Activated CD8-positive, alpha-beta memory T cell treated with anti-CD3 and anti-CD28 coated beads, Interleukin-2, amount 50 U/mL, for 1 hour (primary cell): ENCODE data around the gene BBS5.
"Not testable (repeated sequence)": the region's sequence is repeated elsewhere in the genome, so short reads cannot be mapped to it uniquely, and the experiment has no call there.

Source experiments
- DNase-seq: peaks from one replicate; pipeline ENCODE4 v3.0.0-alpha.2; 2020; ENCODE audit errors: extremely low read depth

Gene BBS5

GRCh38 chr2:169486487-169486886 is 7.2 kb downstream of the BBS5 start:
- no peak for DNase-seq

DNA sequence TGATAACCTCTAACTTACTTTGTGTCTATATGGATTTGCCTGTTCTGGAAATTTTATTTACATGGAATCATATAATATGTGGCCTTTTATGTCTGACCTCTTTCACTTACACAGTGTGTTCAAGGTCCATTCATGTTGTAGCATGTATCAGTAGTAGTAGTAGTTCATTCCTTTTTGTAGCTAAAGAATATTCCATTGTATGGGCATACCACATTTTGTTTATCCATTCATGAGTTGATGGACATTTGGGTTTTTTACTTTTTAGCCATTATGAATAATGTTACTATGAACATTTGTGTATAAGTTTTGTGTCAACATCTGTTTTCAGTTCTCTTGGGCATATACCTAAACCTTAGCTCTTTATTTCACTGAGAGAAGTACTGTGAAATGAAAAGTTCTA is 11.5 kb downstream of the BBS5 start:
- DNase-seq: no peak

DNA sequence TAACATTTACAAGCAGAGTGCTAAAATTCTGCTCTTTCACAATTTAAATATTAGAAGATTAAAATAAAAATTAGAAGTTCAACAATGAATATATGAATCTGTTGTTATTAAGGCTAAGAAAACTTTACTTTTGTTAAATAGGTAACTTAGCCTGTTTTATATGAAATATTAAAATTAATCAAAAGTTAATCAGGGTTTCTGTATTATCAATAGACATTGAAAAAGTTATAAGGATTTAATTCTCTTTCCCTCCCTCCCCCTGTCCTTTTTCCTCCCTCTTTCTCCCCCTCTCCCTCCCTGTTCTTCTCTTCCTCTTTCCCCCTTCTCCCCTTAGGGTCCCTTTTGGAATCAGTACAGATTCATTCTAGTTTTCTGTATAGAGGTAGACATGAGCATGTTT is 12.1 kb downstream of the BBS5 start:
- no peak for DNase-seq

GRCh38 chr2:169493360-169493759 is 14.1 kb downstream of the BBS5 start:
- no peak for DNase-seq

DNA sequence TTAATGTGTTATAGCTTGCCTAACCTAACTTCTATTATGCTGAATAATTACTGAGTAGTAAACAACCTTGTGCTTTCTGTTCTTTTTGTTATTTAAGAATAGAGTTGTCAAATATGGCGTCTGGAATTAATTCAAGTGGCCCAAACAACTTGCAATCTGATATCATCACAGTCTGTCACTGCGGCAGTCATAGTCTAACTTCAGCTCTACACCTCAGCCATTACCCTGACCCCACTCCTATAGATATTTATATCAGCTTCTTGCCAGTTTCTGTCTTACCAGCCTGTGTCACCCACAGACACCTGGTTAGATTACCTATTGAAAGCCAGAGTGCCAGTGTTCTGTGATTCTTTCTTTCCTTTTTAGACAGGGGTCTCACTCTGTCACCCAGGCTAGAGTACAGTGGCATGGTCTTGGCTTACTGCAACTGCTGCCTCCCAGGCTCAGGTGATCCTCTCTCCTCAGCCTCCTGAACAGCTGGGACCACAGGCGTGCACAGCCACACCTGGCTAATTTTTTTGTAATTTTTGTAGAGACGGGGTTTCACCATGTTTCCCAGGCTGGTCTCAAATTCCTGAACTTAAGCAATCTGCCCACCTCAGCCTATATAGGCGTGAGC is 16.1 kb downstream of the BBS5 start:
- DNase-seq: no peak

GRCh38 chr2:169504651-169505050 is 25.4 kb downstream of the BBS5 start:
- DNase-seq: no peak

- DNase-seq: no peak
Measured at GRCh38 chr2:169507698-169508097, 28.4 kb downstream of the BBS5 start.

DNA sequence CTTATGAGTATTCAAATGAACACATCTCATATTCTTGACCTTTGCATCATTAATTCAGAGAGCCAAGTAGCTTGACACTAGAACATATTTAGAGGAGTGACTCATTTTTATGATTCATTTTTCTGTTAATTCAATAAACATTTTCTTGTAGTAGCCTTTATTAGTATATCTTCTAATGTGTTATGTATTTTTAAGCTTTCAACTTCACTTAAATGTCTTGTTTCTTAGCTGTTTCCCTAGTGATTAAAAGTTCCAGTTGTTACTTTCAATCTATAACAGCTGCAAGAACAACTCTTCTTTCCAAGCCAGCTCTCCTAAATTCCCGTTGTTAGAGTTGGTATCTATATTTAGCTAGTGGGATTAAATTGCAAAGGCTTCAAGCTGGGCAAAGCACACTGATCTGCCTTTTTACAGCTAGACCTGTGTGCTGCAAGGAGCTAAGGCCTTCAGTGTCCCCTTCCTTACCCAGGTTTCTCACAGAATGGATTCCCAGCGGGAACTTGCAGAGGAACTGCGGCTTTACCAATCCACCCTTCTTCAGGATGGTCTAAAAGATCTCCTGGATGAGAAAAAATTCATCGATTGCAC is 30.1 kb downstream of the BBS5 start, which contains the start of gene KLHL41:
TSS of gene KLHL41 (plus strand) at position 405 of the 588 bp plus-strand sequence. CDS start at position 482, 77 bp downstream.
- no peak for DNase-seq

DNA sequence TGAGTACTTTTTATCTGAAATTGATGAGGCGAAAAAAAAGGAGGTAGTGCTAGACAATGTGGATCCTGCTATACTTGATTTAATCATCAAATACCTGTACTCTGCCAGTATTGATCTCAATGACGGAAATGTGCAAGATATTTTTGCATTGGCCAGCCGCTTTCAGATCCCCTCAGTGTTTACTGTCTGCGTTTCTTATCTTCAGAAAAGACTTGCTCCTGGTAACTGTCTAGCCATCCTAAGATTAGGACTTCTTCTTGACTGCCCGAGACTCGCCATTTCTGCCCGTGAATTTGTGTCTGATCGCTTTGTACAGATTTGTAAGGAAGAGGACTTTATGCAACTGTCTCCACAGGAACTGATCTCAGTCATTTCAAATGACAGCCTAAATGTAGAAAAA is 30.7 kb downstream of the BBS5 start:
- no peak for DNase-seq

DNA sequence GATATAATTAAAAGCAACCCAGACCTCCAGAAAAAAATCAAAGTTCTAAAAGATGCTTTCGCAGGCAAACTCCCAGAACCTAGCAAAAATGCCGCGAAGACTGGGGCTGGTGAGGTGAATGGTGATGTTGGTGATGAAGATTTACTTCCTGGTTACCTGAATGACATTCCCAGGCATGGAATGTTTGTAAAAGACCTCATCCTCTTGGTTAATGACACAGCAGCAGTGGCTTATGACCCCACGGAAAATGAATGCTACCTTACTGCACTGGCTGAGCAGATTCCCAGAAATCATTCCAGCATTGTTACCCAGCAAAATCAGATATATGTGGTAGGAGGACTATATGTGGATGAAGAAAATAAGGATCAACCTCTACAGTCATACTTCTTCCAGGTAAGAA is 31.2 kb downstream of the BBS5 start:
- DNase-seq: no peak

DNA sequence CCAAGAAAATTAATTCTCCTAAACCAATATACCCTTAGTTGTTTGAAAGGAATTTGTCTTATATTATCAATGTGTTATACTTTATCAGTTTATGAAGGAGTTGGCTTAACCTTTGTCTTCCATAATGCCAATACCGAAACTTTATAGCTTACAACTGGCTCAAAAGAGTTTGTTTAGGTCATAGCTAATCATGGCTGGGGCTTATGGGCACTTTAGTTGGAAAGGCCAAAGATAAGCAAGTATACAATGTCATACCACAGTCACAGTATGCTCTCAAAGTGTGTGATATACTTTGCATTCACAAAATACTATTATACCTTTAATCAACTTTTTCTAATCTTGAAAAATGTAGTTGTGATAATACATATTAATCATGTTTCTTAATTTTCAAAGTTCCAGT is 32.5 kb downstream of the BBS5 start:
- DNase-seq: no peak

- DNase-seq: no peak
Measured at GRCh38 chr2:169512525-169512924, 33.2 kb downstream of the BBS5 start.

- no peak for DNase-seq
Measured at GRCh38 chr2:169513094-169513493, 33.8 kb downstream of the BBS5 start.

- no peak for DNase-seq
Measured at GRCh38 chr2:169513926-169514325, 34.6 kb downstream of the BBS5 start.

GRCh38 chr2:169514758-169515157 is 35.5 kb downstream of the BBS5 start:
- DNase-seq: not testable (repeated sequence)

DNA sequence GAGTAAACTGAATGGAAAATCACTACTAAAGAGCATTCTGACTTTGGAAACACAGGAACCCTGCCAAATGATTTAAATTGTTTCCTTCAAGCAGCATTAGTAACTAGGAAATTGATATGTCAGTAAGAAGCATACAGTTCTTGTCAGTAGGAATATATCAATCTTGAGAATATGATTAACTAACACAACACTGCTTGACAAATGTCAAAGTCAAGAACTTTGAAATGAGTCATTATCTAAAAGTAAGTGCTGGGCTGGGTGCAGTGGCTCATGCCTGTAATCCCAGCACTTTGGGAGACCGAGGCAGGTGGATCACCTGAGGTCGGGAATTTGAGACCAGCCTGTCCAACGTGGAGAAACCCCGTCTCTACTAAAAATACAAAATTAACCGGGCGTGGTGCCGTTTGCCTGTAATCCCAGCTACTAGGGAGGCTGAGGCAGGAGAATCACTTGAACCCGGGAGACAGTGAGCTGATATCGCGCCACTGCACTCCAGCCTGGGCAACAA is 37.2 kb downstream of the BBS5 start:
- DNase-seq: not testable (repeated sequence)

DNA sequence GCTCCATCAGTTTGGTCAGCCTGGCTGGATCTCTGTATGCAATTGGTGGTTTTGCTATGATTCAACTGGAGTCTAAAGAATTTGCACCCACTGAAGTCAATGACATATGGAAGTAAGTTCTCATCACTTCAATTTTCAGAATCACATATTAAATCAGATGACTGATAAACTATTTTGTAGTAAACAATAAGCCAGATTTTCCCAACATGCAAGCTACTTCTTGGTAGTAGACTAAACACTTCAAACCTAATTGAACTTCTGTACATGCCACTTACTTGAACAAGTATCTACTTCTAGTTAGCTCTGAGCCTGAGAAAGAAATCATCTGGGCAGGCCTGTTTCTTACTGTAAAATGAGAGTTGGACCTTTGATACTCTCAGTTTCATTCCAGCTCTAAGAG is 41.6 kb downstream of the BBS5 start:
- DNase-seq: no peak

DNA sequence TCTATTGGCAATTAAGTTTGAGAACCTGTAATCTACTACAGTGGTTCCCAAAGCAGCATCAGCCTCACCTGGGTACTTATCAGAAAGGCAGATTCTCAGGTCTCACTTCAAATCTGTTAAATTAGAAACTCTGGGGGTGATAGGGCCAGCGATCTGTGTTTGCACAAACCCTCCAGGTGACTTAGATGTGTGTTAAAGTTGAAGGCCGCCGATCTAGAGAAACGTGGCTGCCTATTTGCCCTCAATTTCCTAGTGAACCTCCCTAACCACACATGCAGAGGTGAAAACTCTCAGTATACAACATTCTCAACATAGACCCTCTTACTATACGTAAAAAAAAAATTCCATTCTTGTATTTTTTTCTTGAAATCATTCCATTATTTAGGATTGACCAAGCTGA is 44.4 kb downstream of the BBS5 start:
- no peak for DNase-seq

GRCh38 chr2:169525434-169525833 is 46.1 kb downstream of the BBS5 start:
- no peak for DNase-seq

GRCh38 chr2:169526451-169526850 is 47.2 kb downstream of the BBS5 start:
- DNase-seq: no peak

- DNase-seq: peak; percentile 26
Measured at GRCh38 chr2:169528271-169528701, 49.0 kb downstream of the BBS5 start.

GRCh38 chr2:169539460-169539859 is 60.2 kb downstream of the BBS5 start:
- not testable (repeated sequence) for DNase-seq

- DNase-seq: no peak
Measured at GRCh38 chr2:169540146-169540545, 60.9 kb downstream of the BBS5 start.

GRCh38 chr2:169542433-169542832 is 63.1 kb downstream of the BBS5 start:
- no peak for DNase-seq
